Subcutaneous adipose tissue (tissue), 4 donors: ENCODE results near the gene FGD5. TPM values are rescaled to one million over a fixed set of nuclear protein-coding genes. Genes with fewer than 3 reads are reported as not detected.

Source experiments
- total RNA-seq, 4 donors: library from RNA; depleted of rRNA; stranded (reverse); fragments of >200 nt; gene quantifications; one replicate each; pipeline ENCODE4 v1.1.0, GENCODE V29; 2016
- TF ChIP-seq, protein P1 (sequence below): fragments of 450-650 bp; IDR thresholded peaks from one replicate; pipeline ENCODE4 v1.5.1; 2016; ENCODE audit warnings: low read depth, mild to moderate bottlenecking, control low read depth, antibody characterized with exemption, moderate library complexity

The FGD5 gene
- total RNA-seq, 4 donors from 2014 or later, result 18.2 to 62.9 (median 27.6) TPM

DNA sequence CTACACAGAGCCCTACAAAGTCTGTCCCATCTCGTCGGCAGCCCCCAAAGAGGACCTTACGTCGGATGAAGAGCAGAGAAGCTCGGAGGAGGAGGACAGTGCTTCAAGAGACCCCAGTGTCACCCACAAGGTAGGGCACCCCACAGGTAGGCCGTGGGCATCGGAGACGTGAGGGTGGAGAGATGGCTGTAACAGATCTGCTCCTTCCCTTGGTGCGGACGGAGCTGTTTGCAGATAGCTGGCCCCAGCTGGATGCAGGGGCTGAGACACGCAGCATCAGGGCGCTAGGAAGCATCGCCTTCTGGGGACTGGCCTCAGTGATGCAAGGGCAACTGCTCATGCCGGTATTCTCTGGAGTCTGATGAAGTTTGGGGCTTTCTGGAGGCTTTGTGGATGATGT lies 45.4 kb downstream of the FGD5 start:
- TF ChIP-seq, protein P1, sequence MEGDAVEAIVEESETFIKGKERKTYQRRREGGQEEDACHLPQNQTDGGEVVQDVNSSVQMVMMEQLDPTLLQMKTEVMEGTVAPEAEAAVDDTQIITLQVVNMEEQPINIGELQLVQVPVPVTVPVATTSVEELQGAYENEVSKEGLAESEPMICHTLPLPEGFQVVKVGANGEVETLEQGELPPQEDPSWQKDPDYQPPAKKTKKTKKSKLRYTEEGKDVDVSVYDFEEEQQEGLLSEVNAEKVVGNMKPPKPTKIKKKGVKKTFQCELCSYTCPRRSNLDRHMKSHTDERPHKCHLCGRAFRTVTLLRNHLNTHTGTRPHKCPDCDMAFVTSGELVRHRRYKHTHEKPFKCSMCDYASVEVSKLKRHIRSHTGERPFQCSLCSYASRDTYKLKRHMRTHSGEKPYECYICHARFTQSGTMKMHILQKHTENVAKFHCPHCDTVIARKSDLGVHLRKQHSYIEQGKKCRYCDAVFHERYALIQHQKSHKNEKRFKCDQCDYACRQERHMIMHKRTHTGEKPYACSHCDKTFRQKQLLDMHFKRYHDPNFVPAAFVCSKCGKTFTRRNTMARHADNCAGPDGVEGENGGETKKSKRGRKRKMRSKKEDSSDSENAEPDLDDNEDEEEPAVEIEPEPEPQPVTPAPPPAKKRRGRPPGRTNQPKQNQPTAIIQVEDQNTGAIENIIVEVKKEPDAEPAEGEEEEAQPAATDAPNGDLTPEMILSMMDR, result no peak

DNA sequence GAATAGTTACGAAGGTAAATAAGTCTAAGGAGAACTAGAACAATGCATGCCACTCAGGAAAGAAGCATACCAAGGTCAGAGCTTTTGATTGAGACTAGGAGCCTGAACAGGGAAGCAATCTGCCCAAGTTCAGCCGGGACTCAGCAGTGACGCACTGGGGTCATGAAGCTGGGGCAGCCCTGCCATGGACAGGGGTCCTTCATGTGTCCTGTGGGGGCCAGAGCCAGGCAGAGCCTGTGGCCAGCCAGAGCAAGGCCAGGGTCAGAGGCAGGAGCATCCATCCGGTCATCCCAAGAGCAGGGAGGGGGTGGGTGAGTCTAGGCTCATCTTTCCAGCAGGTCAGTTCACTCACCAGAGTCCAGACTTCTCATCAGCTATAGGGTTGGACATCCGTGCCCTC lies 47.9 kb downstream of the FGD5 start:
- TF ChIP-seq, protein P1, result no peak

DNA sequence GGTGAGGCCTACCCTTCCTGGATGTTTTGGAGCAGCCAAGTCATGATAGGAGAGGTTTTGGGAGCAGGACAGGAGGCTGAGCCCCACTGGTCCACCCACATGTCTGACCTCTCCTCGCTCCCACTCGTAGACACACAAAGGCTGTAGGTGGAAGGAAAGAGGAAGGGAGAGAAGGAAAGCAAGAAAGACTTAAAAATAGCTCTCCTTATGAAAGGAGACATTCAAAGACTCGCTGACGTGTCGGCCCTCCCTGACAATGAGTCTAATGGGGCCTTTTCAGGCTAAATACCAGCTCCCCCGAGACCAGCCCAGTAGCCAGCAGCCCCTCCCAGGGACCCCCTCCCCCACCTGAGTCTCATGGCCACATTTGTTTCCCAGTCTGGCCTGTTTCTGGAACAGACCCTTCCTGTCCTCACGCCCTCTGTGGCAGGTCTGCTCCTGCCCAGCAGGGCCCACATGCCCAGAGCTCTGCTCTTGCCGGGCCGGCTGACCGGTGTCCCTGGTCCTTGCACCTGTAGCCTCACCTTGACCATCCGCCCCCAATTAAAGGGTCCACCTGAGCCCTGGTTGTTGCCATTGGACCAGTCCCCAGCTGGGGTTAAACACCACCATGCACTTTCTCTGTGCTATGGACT lies 49.3 kb downstream of the FGD5 start:
- TF ChIP-seq, protein P1, result no peak

DNA sequence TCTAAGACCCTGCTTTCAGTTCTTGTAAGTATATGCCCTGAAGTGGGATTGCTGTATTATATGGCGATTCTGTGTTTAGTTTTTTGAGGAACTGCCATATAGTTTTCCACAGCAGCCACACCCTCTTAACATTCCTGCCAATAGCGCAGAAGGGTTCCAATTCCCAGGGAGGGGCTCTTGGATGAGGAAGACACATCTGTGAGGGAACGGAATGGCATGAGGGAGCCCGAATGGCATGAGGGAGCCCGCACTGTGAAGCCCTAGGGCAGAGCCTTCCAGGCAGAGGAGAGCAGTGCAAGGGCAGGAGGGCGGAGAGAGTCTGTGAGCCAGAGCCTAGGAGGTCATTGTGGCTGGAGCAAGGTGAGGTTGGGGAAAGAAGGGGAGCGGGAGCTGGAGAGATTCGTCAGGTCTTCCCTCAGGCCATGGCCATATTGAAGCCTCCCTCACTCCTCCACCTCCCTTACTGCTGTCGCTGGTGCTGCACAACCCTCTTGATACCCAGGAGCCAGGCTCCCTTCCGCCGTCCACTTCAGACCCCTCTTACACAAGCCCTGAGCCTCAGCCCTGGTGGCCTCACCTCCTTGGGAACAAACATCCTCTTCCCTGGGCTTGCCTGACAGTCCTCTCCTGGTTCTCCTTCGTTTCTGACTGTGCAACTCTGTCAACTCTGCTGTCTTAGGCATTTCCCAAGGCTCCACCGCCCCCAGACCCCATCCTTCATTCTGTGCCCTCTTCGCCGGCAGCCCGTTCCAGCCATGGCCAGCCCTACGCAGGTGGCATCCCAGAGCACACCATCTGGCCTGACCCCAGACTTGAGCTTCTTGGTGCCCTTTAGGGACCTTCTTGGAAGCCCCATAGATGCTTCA lies 51.4 kb downstream of the FGD5 start:
- TF ChIP-seq, protein P1, result no peak

DNA sequence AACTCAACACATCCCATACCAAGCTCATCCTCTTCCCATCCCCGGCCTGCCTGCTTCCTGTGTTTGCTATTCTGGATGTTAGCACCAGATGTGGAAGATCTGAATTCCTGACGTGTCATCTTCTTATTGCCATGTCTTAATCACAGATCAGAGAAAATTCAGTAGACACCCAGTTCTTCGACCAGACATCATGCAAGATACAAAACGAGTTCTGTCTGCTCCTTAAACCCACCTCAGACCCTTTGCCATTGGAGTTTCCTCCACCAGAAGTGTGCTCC lies 52.0 kb downstream of the FGD5 start:
- TF ChIP-seq, protein P1, result no peak

DNA sequence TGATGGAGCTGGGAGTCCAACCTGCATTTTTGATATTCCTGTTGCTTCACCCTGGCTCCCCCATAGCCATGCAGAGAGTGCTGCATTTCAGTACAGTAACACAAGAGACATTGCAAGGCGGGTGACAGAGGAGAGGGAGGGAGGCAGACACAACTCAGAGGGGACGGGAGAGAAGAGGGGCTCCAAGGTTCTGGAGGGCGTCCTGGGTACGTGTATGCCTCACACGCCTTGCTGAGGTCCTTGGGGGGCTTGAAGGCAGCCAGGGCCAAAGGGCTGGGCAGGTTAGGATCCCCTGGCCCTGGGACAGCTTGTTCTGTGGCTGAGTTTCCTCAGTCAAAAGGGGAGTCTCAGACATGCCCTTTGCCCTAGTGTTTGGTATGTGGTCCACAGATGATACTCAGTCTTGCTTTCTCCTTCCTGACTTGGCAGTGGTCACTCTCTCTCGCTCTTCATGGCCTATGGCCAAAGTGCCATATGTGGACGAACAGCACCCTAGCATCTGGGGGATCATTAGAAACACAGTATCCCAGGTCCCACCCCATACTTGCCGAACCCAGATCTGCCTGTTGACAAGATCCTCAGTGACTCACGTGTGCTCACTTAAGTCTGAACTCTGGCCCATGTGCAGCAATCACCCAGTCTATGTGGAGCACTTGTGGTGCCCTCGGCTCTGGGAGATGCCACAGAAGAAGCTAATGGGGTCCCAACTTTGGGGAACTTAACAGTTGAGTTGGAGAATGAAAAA lies 52.9 kb downstream of the FGD5 start:
- TF ChIP-seq, protein P1, result no peak

DNA sequence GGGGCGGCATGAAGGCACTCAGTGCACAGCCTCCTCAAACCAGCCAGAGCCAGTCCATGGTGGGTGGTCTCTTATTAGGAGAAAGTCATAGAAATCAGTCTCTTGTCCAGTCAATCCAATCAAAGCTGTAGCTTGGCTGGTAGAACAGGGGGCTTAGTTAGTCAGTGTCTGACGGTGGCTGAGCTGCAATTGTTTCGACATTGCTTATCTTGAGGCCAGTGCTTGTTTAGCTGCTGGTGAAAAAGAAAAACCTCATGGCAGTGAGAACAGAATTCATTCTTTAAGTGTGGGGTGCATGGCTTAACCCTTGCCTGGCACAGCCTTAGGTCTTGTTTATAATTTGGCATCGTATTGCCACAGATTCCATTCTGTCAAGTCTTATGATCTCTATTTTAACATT lies 53.9 kb downstream of the FGD5 start:
- TF ChIP-seq, protein P1, result no peak
